Loucy (cell line): Measurements from ENCODE around the gene OLFML1.

Experiments
- H2AFZ ChIP-seq: fragments of 200-600 bp; sonication (generic); 2 replicates; pipeline ENCODE4 v1.6.0; 2016; ENCODE audit warnings: antibody characterized with exemption, mild to moderate bottlenecking, low read length, moderate library complexity
- H3F3A ChIP-seq: fragments of 200-600 bp; 2 replicates; pipeline ENCODE4 v1.6.0; 2016; ENCODE audit warnings: antibody characterized with exemption, low read depth, mild to moderate bottlenecking
- H3K27me3 ChIP-seq: fragments of 200-600 bp; sonication (generic); 2 replicates; pipeline ENCODE4 v1.6.1; 2014; ENCODE audit warnings: low read length, mild to moderate bottlenecking; ENCODE audit not compliant: insufficient read depth, poor library complexity, severe bottlenecking
- H3K36me3 ChIP-seq: fragments of 200-600 bp; sonication (generic); 2 replicates; pipeline ENCODE4 v1.6.1; 2016; ENCODE audit warnings: low read length; ENCODE audit not compliant: insufficient read depth
- H3K4me1 ChIP-seq: fragments of 200-600 bp; sonication (generic); 2 replicates; pipeline ENCODE4 v1.5.1; 2014; ENCODE audit warnings: low read length, mild to moderate bottlenecking; ENCODE audit not compliant: insufficient read depth, poor library complexity, severe bottlenecking
- H3K4me2 ChIP-seq: fragments of 200-600 bp; sonication (generic); 2 replicates; pipeline ENCODE4 v1.6.0; 2014; ENCODE audit warnings: antibody characterized with exemption, low read length, low read depth, mild to moderate bottlenecking; ENCODE audit not compliant: poor library complexity, severe bottlenecking
- H3K4me3 ChIP-seq: fragments of 200-600 bp; sonication (generic); 2 replicates; pipeline ENCODE4 v1.5.1; 2014; ENCODE audit warnings: low read length, mild to moderate bottlenecking, mixed read lengths; ENCODE audit not compliant: poor library complexity, severe bottlenecking
- H3K79me2 ChIP-seq: fragments of 200-600 bp; sonication (generic); 2 replicates; pipeline ENCODE4 v1.6.1; 2014; ENCODE audit warnings: low read length; ENCODE audit not compliant: insufficient read depth
- H3K9ac ChIP-seq: fragments of 200-600 bp; sonication (generic); 2 replicates; pipeline ENCODE4 v1.6.0; 2014; ENCODE audit warnings: mild to moderate bottlenecking, low read depth, low read length, moderate library complexity; ENCODE audit not compliant: poor library complexity, severe bottlenecking
- H3K9me2 ChIP-seq: fragments of 200-600 bp; sonication (generic); replicated peaks from 2 replicates; pipeline ENCODE4 v1.6.1; 2016; ENCODE audit warnings: low read depth, low read length, mixed read lengths
- H3K9me3 ChIP-seq: fragments of 200-600 bp; sonication (generic); 2 replicates; pipeline ENCODE4 v1.6.1; 2014; ENCODE audit warnings: mild to moderate bottlenecking, antibody characterized with exemption, low read length, low read depth; ENCODE audit not compliant: insufficient read depth
- H4K20me1 ChIP-seq: fragments of 200-600 bp; sonication (generic); 2 replicates; pipeline ENCODE4 v1.6.0; 2014; ENCODE audit warnings: antibody characterized with exemption, low read length, mild to moderate bottlenecking; ENCODE audit not compliant: insufficient read depth, poor library complexity, severe bottlenecking
- EZH2phosphoT487 ChIP-seq: fragments of 200-600 bp; IDR thresholded peaks from 2 replicates; pipeline ENCODE4 v1.6.1; 2018; ENCODE audit warnings: antibody characterized with exemption, mild to moderate bottlenecking, moderate library complexity, borderline replicate concordance
- TF ChIP-seq, protein P1 (sequence below): fragments of 200-600 bp; sonication (generic); conservative IDR thresholded peaks from 2 replicates; pipeline ENCODE4 v1.5.1; 2014; ENCODE audit warnings: mild to moderate bottlenecking, antibody characterized with exemption, low read length

The OLFML1 gene

DNA sequence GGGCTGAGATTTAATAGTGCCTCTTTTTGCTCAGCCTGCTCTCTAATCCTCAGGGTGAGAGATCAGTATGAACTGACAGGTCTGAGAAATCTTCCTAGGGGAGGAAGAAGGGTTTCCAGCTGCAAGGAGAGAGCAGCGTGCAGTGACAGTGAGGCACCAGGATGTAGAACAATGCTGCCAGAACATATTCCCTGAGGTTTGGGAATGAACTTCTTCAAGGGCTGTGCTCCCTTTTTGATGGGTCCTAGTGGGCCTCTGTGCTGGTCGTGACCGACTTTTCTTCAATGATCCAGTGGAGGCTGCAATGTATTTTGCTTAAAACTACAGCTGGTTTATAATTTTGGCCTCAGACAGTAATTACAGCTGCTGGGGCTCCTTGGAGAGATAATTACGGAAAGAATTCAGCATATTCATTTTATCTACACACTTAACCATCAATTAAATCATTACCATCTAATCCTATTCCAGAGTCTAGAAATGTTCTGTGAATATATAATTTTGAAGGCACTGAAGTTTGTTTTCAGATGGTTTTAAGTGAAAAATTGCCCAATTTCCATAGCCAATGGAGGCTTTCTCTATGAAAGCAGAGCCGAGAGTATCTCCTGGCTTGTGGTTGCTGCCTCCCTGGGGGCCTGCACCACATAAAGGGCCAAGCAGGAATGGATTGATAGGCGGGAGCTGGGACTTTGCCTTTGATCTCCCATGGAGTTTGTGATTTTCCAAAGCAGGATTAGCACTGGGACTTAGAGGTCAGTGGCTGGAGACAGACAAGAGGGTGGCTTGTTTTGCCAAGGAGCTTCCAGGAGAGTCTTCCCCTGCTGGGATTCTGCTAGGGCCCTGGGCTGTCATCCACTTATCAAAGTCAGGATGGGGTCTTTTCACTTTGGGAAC is 41.0 kb upstream of the OLFML1 start:
- Histone ChIP-seq H3K4me1 (no peaks in the 10 kb centered on the region), H3K36me3 (no peaks in the 10 kb centered on the region), H3K4me2 (no peak overlapping the region), H3F3A (no peaks in the 10 kb centered on the region), H3K9ac (no peak overlapping the region), H3K4me3 (no peak overlapping the region), H3K9me3 (no peaks in the 10 kb centered on the region), H4K20me1 (no peaks in the 10 kb centered on the region), H3K79me2 (no peaks in the 10 kb centered on the region), H3K27me3 (no peaks in the 10 kb centered on the region), H3K9me2 (no peaks in the 10 kb centered on the region), H2AFZ (no peak overlapping the region)
- TF ChIP-seq EZH2phosphoT487, result no peak
- TF ChIP-seq, protein P1, sequence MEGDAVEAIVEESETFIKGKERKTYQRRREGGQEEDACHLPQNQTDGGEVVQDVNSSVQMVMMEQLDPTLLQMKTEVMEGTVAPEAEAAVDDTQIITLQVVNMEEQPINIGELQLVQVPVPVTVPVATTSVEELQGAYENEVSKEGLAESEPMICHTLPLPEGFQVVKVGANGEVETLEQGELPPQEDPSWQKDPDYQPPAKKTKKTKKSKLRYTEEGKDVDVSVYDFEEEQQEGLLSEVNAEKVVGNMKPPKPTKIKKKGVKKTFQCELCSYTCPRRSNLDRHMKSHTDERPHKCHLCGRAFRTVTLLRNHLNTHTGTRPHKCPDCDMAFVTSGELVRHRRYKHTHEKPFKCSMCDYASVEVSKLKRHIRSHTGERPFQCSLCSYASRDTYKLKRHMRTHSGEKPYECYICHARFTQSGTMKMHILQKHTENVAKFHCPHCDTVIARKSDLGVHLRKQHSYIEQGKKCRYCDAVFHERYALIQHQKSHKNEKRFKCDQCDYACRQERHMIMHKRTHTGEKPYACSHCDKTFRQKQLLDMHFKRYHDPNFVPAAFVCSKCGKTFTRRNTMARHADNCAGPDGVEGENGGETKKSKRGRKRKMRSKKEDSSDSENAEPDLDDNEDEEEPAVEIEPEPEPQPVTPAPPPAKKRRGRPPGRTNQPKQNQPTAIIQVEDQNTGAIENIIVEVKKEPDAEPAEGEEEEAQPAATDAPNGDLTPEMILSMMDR, result no peak

GRCh38 chr11:7445564-7445963 is 39.7 kb upstream of the OLFML1 start:
- no peaks in the 10 kb centered on the region for H3F3A ChIP-seq
- H3K36me3 ChIP-seq, result no peaks in the 10 kb centered on the region
- no peak overlapping the region for H3K4me2 ChIP-seq
- H3K9ac ChIP-seq, result no peak overlapping the region
- no peaks in the 10 kb centered on the region for H3K9me3 ChIP-seq
- no peaks in the 10 kb centered on the region for H3K4me1 ChIP-seq
- H2AFZ ChIP-seq, result no peak overlapping the region
- H3K4me3 ChIP-seq, result no peak overlapping the region
- no peaks in the 10 kb centered on the region for H3K79me2 ChIP-seq
- H3K9me2 ChIP-seq, result no peaks in the 10 kb centered on the region
- H4K20me1 ChIP-seq, result no peaks in the 10 kb centered on the region
- no peaks in the 10 kb centered on the region for H3K27me3 ChIP-seq
- no peak for TF ChIP-seq EZH2phosphoT487
- TF ChIP-seq, protein P1, result no peak

DNA sequence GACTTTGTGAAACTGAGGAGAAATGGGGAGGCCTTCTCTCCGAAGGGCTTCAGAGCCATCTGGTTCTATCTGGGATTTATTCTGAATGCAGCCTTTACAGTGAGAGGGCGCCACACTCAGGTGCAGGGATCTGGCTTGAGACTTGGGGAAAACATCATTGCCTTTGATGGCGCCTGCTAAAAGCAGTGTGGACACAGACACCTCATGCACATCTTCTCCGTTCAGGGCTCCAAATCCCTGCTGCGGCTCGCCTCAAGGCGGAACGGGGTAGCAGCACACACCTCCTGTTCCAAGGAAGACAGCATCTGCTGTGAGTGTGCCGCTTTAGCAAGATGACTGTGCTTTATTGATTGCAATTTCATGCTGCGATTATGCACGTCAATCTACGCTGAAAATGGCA is 37.1 kb upstream of the OLFML1 start:
- Histone ChIP-seq H3K4me3 (no peak overlapping the region), H3F3A (no peaks in the 10 kb centered on the region), H3K27me3 (no peaks in the 10 kb centered on the region), H3K4me1 (no peaks in the 10 kb centered on the region), H3K79me2 (no peaks in the 10 kb centered on the region), H3K9me2 (no peaks in the 10 kb centered on the region), H3K9me3 (no peaks in the 10 kb centered on the region), H4K20me1 (no peaks in the 10 kb centered on the region), H3K9ac (no peak overlapping the region), H2AFZ (no peak overlapping the region), H3K36me3 (no peaks in the 10 kb centered on the region), H3K4me2 (no peak overlapping the region)
- no peak for TF ChIP-seq EZH2phosphoT487
- TF ChIP-seq, protein P1, result peak; percentile 34
